CD4-positive, alpha-beta T cell treated with Interleukin-17A for 1 hour (primary cell): ENCODE measurements around the gene AGTPBP1.
A peak's percentile ranks its signal among the peaks of the same experiment; 100 is the strongest.
"Not testable (repeated sequence)": the region's sequence is repeated elsewhere in the genome, so short reads cannot be mapped to it uniquely, and the experiment has no call there.

Experiments
- DNase-seq: peaks from one replicate; pipeline ENCODE4 v3.0.0-alpha.2; 2020

AGTPBP1 gene

GRCh38 chr9:85741875-85742596, at the start of gene AGTPBP1:
Gene AGTPBP1 (minus strand): TSS chr9:85741954. CDS start chr9:85712533, 29,421 bp downstream.
- DNase-seq = peak; percentile 95

GRCh38 chr9:85786116-85786515, 44.4 kb upstream of the AGTPBP1 start:
- not testable (repeated sequence) for DNase-seq

GRCh38 chr9:85773844-85774243, 32.1 kb upstream of the AGTPBP1 start:
- DNase-seq = not testable (repeated sequence)

- DNase-seq = not testable (repeated sequence)
Measured at GRCh38 chr9:85761802-85762201, 20.0 kb upstream of the AGTPBP1 start.

GRCh38 chr9:85757716-85758115, 16.0 kb upstream of the AGTPBP1 start:
- not testable (repeated sequence) for DNase-seq

DNA sequence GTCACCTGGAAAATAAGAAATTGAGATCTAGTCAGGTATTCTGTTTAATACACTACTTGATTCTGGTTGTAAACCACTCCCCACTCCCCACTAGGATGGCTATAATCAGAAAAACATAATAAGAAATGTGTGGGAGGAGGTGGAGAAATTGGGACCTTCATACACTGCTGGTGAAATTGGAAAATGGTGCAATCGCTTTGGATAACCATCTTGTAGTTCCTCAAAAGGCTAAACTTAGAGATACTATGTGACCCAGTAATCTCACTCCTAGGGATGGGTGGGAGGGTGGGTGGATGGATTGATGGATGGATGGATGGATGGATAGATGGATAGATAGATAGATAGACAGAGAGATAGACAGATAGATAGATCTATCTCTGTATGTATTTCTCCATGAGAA, 14.5 kb upstream of the AGTPBP1 start:
- DNase-seq = not testable (repeated sequence)

GRCh38 chr9:85746309-85746708, 4.6 kb upstream of the AGTPBP1 start:
- DNase-seq = no peak

DNA sequence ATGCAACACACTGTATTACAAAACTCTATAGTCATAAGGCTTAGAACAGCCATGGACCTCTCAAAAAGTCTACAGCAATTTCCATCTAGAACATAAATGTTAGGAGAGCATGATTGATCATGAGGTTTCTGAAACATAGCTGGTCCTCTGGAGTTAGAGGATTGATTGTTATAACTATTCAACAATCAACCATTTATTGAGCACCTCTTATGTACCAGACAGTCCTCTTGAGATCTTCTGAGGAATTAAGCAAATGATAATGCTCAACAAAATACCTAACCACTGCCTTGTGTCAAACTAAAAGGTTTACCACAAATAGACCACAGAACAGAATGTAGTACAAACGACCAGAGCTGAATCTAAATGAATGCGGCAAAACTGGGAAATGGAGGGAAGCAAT, 3.4 kb upstream of the AGTPBP1 start:
- DNase-seq = no peak

- DNase-seq = no peak
Measured at GRCh38 chr9:85744480-85744879, 2.7 kb upstream of the AGTPBP1 start.

- peak; percentile 27 for DNase-seq
Measured at GRCh38 chr9:85743275-85744128, 1.7 kb upstream of the AGTPBP1 start.

- DNase-seq = no peak
Measured at GRCh38 chr9:85742597-85742936, 813 bp upstream of the AGTPBP1 start.

DNA sequence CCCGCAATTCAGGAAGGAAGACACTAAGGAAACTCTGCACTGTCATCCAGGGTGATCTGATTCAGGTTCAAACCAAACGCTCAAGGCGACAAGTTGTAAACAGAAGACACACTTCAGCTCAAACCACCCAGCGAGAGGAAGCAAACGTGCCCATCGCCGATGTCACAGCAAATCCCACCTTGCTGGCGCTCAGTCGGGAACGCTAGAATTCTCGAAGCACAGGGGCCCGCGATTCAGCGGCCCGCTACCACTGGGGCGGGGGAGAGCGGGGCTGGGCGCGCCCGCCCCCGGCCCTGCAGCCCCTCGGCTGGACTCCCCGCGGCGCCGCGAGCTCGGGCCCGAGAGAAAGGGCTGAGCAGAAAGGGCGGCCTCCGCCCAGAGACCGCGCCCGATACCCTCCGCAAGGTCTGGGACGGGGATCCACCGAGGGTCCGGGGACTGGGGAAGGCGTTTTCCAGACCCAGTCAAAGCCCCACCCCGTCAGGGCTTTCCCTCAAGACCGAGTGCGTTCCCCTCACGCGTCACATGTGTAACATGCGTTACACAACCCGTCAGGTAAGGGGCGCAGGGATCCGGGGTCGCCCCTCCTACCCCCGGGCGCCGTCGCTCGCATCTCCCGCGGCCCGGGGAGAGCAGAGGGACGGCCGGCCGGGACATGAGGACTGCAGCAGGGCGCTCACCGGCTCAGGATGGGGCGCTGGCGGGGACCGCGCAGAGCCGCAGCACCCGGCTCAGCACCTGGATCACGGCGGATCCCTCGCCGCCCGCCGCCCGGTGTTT, 469 bp downstream of the AGTPBP1 start:
- peak; percentile 77 for DNase-seq

DNA sequence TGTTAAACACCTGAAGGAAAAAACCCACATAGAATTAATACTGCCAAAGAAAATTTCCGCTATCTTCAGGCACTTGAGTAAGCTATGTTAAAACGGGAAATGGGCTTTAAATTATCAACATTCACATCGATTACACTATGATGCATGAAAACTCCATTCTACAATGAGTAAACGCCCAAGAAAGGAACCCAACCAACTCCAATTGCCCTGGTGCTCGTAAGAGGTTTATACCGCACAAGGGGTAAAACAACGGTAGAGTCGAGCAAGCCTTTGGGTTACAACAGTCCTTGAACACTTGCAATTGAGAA, 1.0 kb downstream of the AGTPBP1 start:
- no peak for DNase-seq

DNA sequence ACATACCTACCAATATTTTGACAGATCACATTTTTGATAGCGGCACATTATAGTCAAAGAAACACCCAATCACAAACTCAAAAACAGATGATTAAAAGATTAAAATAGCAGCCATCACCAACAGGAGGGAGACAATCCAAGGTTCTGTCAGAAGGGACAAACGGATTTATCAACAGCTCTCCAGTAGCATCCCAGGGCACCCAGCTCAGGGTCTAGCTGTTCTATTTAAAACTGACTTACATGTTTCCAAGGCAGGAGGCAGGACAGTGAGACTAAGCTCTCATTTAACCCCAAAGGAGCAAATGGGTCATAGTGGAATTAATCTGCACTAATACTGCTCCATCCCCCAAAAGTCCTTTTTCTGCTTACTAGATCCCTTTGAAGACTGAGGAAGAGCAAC, 3.2 kb downstream of the AGTPBP1 start:
- DNase-seq = no peak

DNA sequence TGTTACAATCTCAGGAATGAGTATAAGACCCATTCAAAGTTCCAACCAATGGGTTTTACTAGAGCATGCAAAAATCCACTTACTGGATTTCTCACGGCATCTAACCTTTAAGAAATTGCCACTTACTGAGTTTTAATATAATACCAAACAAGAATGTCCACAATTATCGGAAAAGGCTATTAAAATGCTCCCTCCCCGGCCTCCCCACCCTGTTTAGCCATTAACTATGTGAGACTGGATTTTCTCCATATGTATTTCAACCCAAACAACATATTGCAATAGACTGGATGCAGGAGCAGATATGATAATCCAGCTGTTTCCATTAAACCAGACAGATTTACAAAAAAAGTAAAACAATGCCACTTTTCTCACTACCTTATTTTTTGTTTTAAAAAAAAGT, 4.1 kb downstream of the AGTPBP1 start:
- no peak for DNase-seq

GRCh38 chr9:85730916-85731630, 10.7 kb downstream of the AGTPBP1 start:
- DNase-seq = no peak

DNA sequence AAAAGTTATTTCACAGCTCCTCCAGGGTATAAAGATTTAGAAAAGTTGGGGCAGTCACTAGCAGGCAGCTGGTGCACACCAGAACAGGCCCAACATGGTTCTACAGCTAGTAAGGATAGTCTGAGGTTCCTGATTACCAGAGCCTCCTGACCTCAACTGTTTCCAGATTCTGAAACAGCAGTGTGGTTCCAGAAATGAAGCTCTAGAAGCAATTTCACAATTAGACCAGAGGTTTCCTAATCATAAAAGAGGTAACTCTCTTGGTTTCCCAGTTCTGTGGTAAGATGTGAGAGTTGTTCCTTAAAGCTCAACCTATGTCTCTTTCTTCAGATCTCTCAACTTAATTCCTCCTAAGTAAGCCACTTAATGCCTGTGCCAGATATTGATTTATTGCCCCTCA, 11.9 kb downstream of the AGTPBP1 start:
- DNase-seq = peak; percentile 26

- no peak for DNase-seq
Measured at GRCh38 chr9:85727500-85727899, 14.3 kb downstream of the AGTPBP1 start.

- DNase-seq = no peak
Measured at GRCh38 chr9:85726737-85727136, 15.0 kb downstream of the AGTPBP1 start.

DNA sequence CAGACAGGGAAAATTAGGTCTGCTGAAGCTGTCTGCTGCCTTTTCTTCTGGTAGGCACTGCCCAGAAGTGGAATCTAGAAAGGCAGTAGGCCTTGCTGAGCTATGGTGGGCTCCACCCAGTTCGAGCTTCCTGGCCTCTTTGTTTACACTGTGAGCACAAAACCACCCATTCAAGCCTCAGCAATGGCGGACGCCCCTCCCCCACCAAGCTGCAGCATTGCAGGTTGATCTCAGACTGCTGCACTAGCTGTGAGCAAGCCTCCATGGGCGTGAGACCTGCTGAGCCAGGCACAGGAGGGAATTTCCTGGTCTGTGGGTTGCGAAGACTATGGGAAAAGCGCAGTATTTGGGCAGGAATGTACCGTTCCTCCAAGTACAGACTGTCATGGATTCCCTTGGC, 18.5 kb downstream of the AGTPBP1 start:
- peak; percentile 70 for DNase-seq

- not testable (repeated sequence) for DNase-seq
Measured at GRCh38 chr9:85719411-85719810, 22.3 kb downstream of the AGTPBP1 start.

- not testable (repeated sequence) for DNase-seq
Measured at GRCh38 chr9:85717818-85718217, 23.9 kb downstream of the AGTPBP1 start.

DNA sequence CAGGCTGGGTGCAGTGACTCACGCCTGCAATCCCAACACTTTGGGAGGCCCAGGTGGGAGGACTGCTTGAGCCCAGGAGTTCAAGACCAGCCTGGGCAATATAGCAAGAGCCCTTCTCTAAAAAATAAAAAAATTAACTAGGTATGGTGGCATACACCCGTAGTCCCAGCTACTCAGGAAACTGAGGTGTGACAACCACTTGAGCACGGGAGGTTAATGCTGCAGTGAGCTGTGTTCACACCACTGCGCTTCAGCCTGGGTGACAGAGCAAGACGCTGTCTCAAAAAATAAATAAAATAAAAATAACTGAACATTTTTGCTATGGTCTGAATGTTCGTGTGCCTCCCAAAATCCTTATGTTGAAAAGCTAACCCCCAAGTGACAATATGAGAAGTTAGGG, 24.5 kb downstream of the AGTPBP1 start:
- DNase-seq = peak; percentile 28
